ENCODE measurements around the gene SHB. TPM values are rescaled to one million over a fixed set of nuclear protein-coding genes. Genes with fewer than 3 reads are reported as not detected.

SHB gene
- total and polyA plus RNA-seq, 2 of the 13 experiments (the other 11 are each of a cell fraction or from before 2014, with no cell fraction given) = 19.4 to 20.7 TPM

GRCh38 chr9:37972351-37972848 is 96.6 kb downstream of the SHB start:
- Histone ChIP-seq H3K27me3 (ENCODE audit: control insufficient read depth in 1 of 2, insufficient read depth in 2 of 2, low read length in 2 of 2) (no peaks in the 10 kb centered on the region), H3K27ac (ENCODE audit: extremely low read length, insufficient read depth, low read length) (no peak overlapping the region), H4K20me1 (ENCODE audit: insufficient read depth, low read length) (peaks cover 60% of the 10 kb centered on the region), H3K36me3 (replicated peaks in 1 of 2; ENCODE audit: control insufficient read depth in 1 of 2, insufficient read depth in 2 of 2, low read length in 2 of 2) (peaks cover 31 to 87% of the 10 kb centered on the region in 2 experiments), H3K4me2 (ENCODE audit: low read depth, low read length) (no peak overlapping the region), H2AFZ (ENCODE audit: low read length) (no peak overlapping the region), H3K9ac (ENCODE audit: insufficient read depth, low read depth, low read length) (no peak overlapping the region), H3K4me3 (replicated peaks in 1 of 3; ENCODE audit: insufficient read depth in 1 of 3, low read depth in 2 of 3, low read length in 3 of 3) (no peak overlapping the region), H3K79me2 (ENCODE audit: insufficient read depth, low read length) (peaks cover 13% of the 10 kb centered on the region), H3K4me1 (ENCODE audit: insufficient read depth, low read length) (peaks cover 52% of the 10 kb centered on the region), H3K9me3 (ENCODE audit: low read length) (no peaks in the 10 kb centered on the region)
- FAIRE-seq (no peak), ATAC-seq (no peak; the same call in 2 of the 3 replicates), DNase-seq (ENCODE audit: low spot score) (no peak)
- BruUV-seq (replicated peaks) = no TSS peak
- intact Hi-C loops (cut with micrococcal nuclease; ENCODE audit: unreplicated experiment) = no loop called here
- ChIA-PET POLR2A (no interaction called here), CTCF (ENCODE audit: low intra/inter-chr PET ratio, low total read pairs) (no interaction called here)
- in situ Hi-C loops (cut with HindIII; ENCODE audit: extremely low pct_ligation_motif_present, low pct_unique_long_range_greater_than_20kb) = no loop called here
- 92% methylated on average over 3 of the region's 4 CpGs for WGBS (ENCODE audit: low lambda C conversion rate)
- TF ChIP-seq SOX13 (IDR thresholded peaks at IDR 0.05) = no peak
- no peak for TF ChIP-seq SOX13 (CRISPR knock-in tag; conservative IDR thresholded peaks at IDR 0.05 in 1 of 2, IDR thresholded peaks at IDR 0.05 in 1 of 2)
- TF ChIP-seq ZNF337 (CRISPR knock-in tag; IDR thresholded peaks at IDR 0.05; ENCODE audit: borderline replicate concordance, low read depth) = no peak
- no peak for TF ChIP-seq ADNP (CRISPR knock-in tag; IDR thresholded peaks at IDR 0.05)
- TF ChIP-seq ZNF749 (CRISPR knock-in tag; IDR thresholded peaks at IDR 0.05; ENCODE audit: borderline replicate concordance) = no peak
- TF ChIP-seq ZNF674 (CRISPR knock-in tag; IDR thresholded peaks at IDR 0.05; ENCODE audit: low read depth) = no peak
- TF ChIP-seq, protein P1, sequence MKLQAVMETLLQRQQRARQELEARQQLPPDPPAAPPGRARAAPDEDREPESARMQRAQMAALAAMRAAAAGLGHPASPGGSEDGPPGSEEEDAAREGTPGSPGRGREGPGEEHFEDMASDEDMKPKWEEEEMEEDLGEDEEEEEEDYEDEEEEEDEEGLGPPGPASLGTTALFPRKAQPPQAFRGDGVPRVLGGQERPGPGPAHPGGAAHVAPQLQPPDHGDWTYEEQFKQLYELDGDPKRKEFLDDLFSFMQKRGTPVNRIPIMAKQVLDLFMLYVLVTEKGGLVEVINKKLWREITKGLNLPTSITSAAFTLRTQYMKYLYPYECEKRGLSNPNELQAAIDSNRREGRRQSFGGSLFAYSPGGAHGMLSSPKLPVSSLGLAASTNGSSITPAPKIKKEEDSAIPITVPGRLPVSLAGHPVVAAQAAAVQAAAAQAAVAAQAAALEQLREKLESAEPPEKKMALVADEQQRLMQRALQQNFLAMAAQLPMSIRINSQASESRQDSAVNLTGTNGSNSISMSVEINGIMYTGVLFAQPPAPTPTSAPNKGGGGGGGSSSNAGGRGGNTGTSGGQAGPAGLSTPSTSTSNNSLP (IDR thresholded peaks at IDR 0.05; ENCODE audit: low read depth, low read length) = no peak
- no peak for TF ChIP-seq NFATC3 (CRISPR knock-in tag; IDR thresholded peaks at IDR 0.05)
- TF ChIP-seq KMT2A (CRISPR knock-in tag; IDR thresholded peaks at IDR 0.05) = no peak
- no peak for TF ChIP-seq FOXK2 (IDR thresholded peaks at IDR 0.05)
- no peak for TF ChIP-seq NFE2 (CRISPR knock-in tag; IDR thresholded peaks at IDR 0.05)
- TF ChIP-seq, protein P2, sequence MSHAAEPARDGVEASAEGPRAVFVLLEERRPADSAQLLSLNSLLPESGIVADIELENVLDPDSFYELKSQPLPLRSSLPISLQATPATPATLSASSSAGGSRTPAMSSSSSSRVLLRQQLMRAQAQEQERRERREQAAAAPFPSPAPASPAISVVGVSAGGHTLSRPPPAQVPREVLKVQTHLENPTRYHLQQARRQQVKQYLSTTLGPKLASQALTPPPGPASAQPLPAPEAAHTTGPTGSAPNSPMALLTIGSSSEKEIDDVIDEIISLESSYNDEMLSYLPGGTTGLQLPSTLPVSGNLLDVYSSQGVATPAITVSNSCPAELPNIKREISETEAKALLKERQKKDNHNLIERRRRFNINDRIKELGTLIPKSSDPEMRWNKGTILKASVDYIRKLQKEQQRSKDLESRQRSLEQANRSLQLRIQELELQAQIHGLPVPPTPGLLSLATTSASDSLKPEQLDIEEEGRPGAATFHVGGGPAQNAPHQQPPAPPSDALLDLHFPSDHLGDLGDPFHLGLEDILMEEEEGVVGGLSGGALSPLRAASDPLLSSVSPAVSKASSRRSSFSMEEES (CRISPR knock-in tag; IDR thresholded peaks at IDR 0.05) = no peak

Measured in HepG2 (cell line).